Trophoblast cell (in vitro differentiated cells and primary cell): ENCODE measurements around the gene HGF.

Source experiments
- DNase-seq, 2 donors: peaks; one replicate each; pipeline ENCODE4 v3.0.0-alpha.2; 2016
- H2AFZ ChIP-seq: 2 replicates; pipeline ENCODE4 v1.6.1; 2013; ENCODE audit warnings: low read length, moderate library complexity, mild to moderate bottlenecking; ENCODE audit not compliant: insufficient read depth, poor library complexity
- H2AK5ac ChIP-seq: 2 replicates; pipeline ENCODE4 v1.6.1; 2013; ENCODE audit warnings: mild to moderate bottlenecking, low read length
- H2BK120ac ChIP-seq: 2 replicates; pipeline ENCODE4 v1.6.1; 2013; ENCODE audit warnings: low read length, mild to moderate bottlenecking, moderate library complexity; ENCODE audit not compliant: insufficient read depth, poor library complexity
- H2BK12ac ChIP-seq: 2 replicates; pipeline ENCODE4 v1.6.1; 2013; ENCODE audit warnings: mild to moderate bottlenecking, low read length, moderate library complexity
- H2BK5ac ChIP-seq: 2 replicates; pipeline ENCODE4 v1.6.1; 2013; ENCODE audit warnings: low read length, low read depth, moderate library complexity, mild to moderate bottlenecking; ENCODE audit not compliant: poor library complexity
- H3K14ac ChIP-seq: 2 replicates; pipeline ENCODE4 v1.6.1; 2013; ENCODE audit warnings: mild to moderate bottlenecking, low read length
- H3K18ac ChIP-seq: 2 replicates; pipeline ENCODE4 v1.6.1; 2013; ENCODE audit warnings: mild to moderate bottlenecking, low read length
- H3K23ac ChIP-seq: 2 replicates; pipeline ENCODE4 v1.6.1; 2013; ENCODE audit warnings: low read length
- H3K27ac ChIP-seq: 2 replicates; pipeline ENCODE4 v1.5.1; 2013; ENCODE audit warnings: low read depth, mild to moderate bottlenecking, inconsistent platforms, low read length, moderate library complexity
- H3K27me3 ChIP-seq: 2 replicates; pipeline ENCODE4 v1.6.1; 2013; ENCODE audit warnings: inconsistent platforms, mild to moderate bottlenecking, low read length, moderate library complexity; ENCODE audit not compliant: insufficient read depth
- H3K36me3 ChIP-seq, 2 experiments: 1 replicate in 1 of 2; 2 replicates in 1 of 2; pipeline ENCODE4 v1.6.1; 2013; ENCODE audit warnings: low read length in 2 of 2, mild to moderate bottlenecking in 2 of 2, moderate library complexity in 1 of 2; ENCODE audit not compliant: insufficient read depth in 2 of 2, control insufficient read depth in 1 of 2
- H3K4ac ChIP-seq: 2 replicates; pipeline ENCODE4 v1.6.1; 2013; ENCODE audit warnings: low read depth, mild to moderate bottlenecking, low read length, moderate library complexity
- H3K4me1 ChIP-seq, 2 experiments: 1 replicate in 1 of 2; 2 replicates in 1 of 2; pipeline ENCODE4 v1.6.1; 2013; ENCODE audit warnings: low read length in 2 of 2, mild to moderate bottlenecking in 2 of 2, moderate library complexity in 1 of 2; ENCODE audit not compliant: insufficient read depth in 2 of 2, control insufficient read depth in 1 of 2
- H3K4me2 ChIP-seq: 2 replicates; pipeline ENCODE4 v1.6.1; 2013; ENCODE audit warnings: inconsistent platforms, mild to moderate bottlenecking, low read length, moderate library complexity
- H3K4me3 ChIP-seq: 2 replicates; pipeline ENCODE4 v1.5.1; 2013; ENCODE audit warnings: mild to moderate bottlenecking, low read depth, low read length, inconsistent platforms
- H3K79me1 ChIP-seq: one replicate; pipeline ENCODE4 v1.6.1; 2013; ENCODE audit warnings: low read length
- H3K79me2 ChIP-seq: 2 replicates; pipeline ENCODE4 v1.6.1; 2013; ENCODE audit warnings: low read length, mild to moderate bottlenecking; ENCODE audit not compliant: control insufficient read depth, insufficient read depth, poor library complexity
- H3K9ac ChIP-seq: 2 replicates; pipeline ENCODE4 v1.6.1; 2013; ENCODE audit warnings: mild to moderate bottlenecking, low read length
- H3K9me3 ChIP-seq: 2 replicates; pipeline ENCODE4 v1.6.1; 2013; ENCODE audit warnings: low read depth, mild to moderate bottlenecking, control low read depth, inconsistent platforms, low read length; ENCODE audit not compliant: insufficient read depth
- H4K12ac ChIP-seq: 2 replicates; pipeline ENCODE4 v1.6.1; 2013; ENCODE audit warnings: low read depth, mild to moderate bottlenecking, low read length, moderate library complexity
- H4K8ac ChIP-seq: 2 replicates; pipeline ENCODE4 v1.6.1; 2013; ENCODE audit warnings: low read depth, mild to moderate bottlenecking, low read length, moderate library complexity
- H4K91ac ChIP-seq: one replicate; pipeline ENCODE4 v1.6.1; 2013; ENCODE audit warnings: low read depth, mild to moderate bottlenecking, low read length, moderate library complexity
- WGBS: extraction: QIAGEN DNeasy Blood & Tissue Kit; methylation state at CpG from one replicate; pipeline ENCODE4 v1.1.7; 2013; ENCODE audit warnings: missing lambda C conversion rate; ENCODE audit not compliant: insufficient read length, insufficient coverage; ENCODE audit errors: extremely low coverage; 5-methylcytosine and 5-hydroxymethylcytosine counted together

Gene HGF

DNA sequence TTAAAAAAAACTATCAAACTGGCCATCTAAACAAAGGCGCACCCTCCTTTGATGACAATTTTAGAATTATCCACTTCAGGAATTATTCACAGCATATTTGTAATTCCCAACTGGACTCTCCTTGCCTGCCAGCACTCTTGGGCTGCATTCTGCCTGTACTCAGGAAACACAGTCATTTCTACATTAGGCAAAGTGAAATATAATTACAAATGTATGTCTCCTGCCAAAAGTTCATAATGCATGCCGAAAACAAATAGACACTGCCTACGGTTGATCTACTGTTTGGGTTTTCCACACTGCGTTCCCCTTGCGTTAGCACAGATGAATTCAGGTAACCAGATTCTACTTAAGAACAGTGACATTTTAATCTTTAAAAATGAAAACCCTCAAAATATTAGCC lies 1.9 kb downstream of the HGF start:
- no CpG with 5 or more reads among the region's 5 CpGs for WGBS
- Histone ChIP-seq H3K14ac (no peak overlapping the region), H4K8ac (no peak overlapping the region), H3K79me2 (no peaks in the 10 kb centered on the region), H2BK5ac (no peak overlapping the region), H3K27me3 (no peaks in the 10 kb centered on the region), H2AK5ac (no peak overlapping the region), H3K27ac (no peak overlapping the region), H3K36me3 (no peaks in the 10 kb centered on the region), H4K12ac (no peak overlapping the region), H3K4me2 (no peak overlapping the region), H3K23ac (no peak overlapping the region), H2BK120ac (no peak overlapping the region), H3K4me1 (no peaks in the 10 kb centered on the region), H3K4ac (no peak overlapping the region), H3K4me3 (no peak overlapping the region), H3K9ac (no peak overlapping the region), H3K9me3 (no peaks in the 10 kb centered on the region), H4K91ac (no peak overlapping the region), H3K18ac (no peak overlapping the region), H3K79me1 (no peaks in the 10 kb centered on the region), H2BK12ac (no peak overlapping the region), H2AFZ (no peak overlapping the region)
- no peak for DNase-seq

DNA sequence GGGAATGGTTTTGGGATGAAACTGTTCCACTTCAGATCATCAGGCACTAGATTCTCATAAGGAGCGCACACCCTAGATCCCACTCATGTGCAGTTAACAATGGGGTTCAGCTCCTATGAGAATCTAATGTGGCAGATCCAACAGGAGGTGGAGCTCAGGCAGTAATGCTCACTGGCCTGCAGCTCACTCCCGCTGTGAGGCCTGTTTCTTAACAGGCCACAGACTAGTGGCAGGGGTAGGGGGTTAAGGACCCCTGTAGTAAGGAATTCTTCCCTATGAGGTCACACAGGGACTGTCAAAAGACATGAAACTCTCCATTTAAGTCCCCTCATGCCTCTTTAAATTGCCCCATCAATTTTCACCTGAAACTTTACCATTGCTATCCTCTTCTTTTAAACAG lies 8.0 kb downstream of the HGF start:
- H2BK12ac ChIP-seq, result no peak overlapping the region
- no peak overlapping the region for H3K4ac ChIP-seq
- H4K8ac ChIP-seq, result no peak overlapping the region
- no peak overlapping the region for H3K18ac ChIP-seq
- no peak overlapping the region for H3K23ac ChIP-seq
- no peak overlapping the region for H3K4me2 ChIP-seq
- no peaks in the 10 kb centered on the region for H3K27me3 ChIP-seq
- H3K79me2 ChIP-seq, result no peaks in the 10 kb centered on the region
- H3K4me3 ChIP-seq, result no peak overlapping the region
- no peak overlapping the region for H2BK5ac ChIP-seq
- no peak overlapping the region for H3K9ac ChIP-seq
- no peaks in the 10 kb centered on the region for H3K4me1 ChIP-seq
- H2AK5ac ChIP-seq, result no peak overlapping the region
- no peak overlapping the region for H2BK120ac ChIP-seq
- no peak overlapping the region for H2AFZ ChIP-seq
- no peaks in the 10 kb centered on the region for H3K36me3 ChIP-seq
- H3K79me1 ChIP-seq, result no peaks in the 10 kb centered on the region
- no CpG with 5 or more reads among the region's 2 CpGs for WGBS
- no peaks in the 10 kb centered on the region for H3K9me3 ChIP-seq
- no peak for DNase-seq
- no peak overlapping the region for H3K27ac ChIP-seq
- H4K12ac ChIP-seq, result no peak overlapping the region
- no peak overlapping the region for H3K14ac ChIP-seq
- no peak overlapping the region for H4K91ac ChIP-seq

DNA sequence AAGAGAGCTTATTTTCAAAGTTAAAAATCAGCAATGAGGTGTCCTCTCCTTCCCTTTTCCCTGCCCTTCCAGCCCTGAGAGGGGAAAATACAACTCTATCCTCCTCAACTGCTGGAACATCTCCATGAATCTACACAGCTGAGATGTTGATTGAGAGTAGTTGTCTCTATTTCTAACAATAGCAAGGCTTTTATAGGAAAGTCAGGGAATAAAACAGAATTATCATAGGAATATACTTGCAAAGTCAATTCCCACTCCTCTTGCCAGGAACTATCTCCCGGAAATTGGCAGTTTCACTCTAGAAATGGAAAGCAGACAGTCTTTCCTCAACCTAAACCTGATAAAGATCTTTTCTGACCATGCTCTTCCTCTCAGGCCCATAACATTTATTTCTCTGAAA lies 8.8 kb downstream of the HGF start:
- Histone ChIP-seq H4K91ac (no peak overlapping the region), H3K9ac (no peak overlapping the region), H2AK5ac (no peak overlapping the region), H4K12ac (no peak overlapping the region), H2BK5ac (no peak overlapping the region), H3K27me3 (no peaks in the 10 kb centered on the region), H3K4me1 (no peaks in the 10 kb centered on the region), H4K8ac (no peak overlapping the region), H3K23ac (no peak overlapping the region), H3K36me3 (no peaks in the 10 kb centered on the region), H3K79me1 (no peaks in the 10 kb centered on the region), H3K14ac (no peak overlapping the region), H3K18ac (no peak overlapping the region), H3K4me2 (no peak overlapping the region), H2AFZ (no peak overlapping the region), H3K4ac (no peak overlapping the region), H3K79me2 (no peaks in the 10 kb centered on the region), H3K4me3 (no peak overlapping the region), H3K27ac (no peak overlapping the region), H3K9me3 (no peaks in the 10 kb centered on the region), H2BK12ac (no peak overlapping the region), H2BK120ac (no peak overlapping the region)
- WGBS, result no CpG with 5 or more reads among the region's 1 CpG
- no peak for DNase-seq

DNA sequence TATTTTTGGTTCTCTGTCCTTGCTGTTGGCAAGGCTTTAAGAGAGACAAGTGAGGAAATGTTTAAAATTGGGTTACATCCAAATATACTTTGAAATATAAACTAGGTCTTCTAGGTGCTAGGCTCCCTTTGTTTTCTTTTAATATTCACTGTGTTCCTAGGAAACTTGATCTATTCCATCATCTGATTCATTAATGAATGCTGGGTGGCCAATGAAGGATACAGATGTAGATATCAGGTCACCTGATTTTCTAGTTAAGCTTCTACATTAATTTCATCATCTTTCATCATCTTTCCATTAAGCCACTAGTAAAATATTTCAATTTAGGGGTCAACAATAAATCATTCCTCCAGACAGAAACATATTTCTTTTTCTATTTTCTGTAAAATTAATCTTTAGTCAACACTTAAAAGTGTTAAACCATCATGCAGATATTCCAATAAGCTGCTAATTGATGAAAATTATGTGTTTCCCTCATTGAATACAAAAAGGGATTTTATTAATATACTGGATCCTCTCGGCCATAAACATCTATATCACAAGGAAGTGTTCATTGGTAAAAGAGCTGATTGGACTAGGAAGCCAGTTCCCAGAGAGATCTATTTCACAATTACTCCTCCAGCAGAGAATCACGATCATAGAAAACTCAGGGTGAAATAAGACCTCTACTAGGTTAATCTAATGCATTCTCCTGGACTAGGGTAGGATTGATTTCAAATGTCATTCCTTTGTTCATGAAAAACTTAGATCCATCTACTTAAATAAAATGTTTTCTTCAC lies 14.7 kb downstream of the HGF start:
- Histone ChIP-seq H4K12ac (no peak overlapping the region), H2BK5ac (no peak overlapping the region), H3K18ac (no peak overlapping the region), H3K27me3 (no peaks in the 10 kb centered on the region), H3K9me3 (no peaks in the 10 kb centered on the region), H3K4ac (no peak overlapping the region), H2AK5ac (no peak overlapping the region), H3K4me1 (no peaks in the 10 kb centered on the region), H2BK12ac (no peak overlapping the region), H3K9ac (no peak overlapping the region), H3K79me2 (no peaks in the 10 kb centered on the region), H3K23ac (no peak overlapping the region), H3K4me2 (no peak overlapping the region), H3K27ac (no peak overlapping the region), H3K79me1 (no peaks in the 10 kb centered on the region), H4K8ac (no peak overlapping the region), H2BK120ac (no peak overlapping the region), H4K91ac (no peak overlapping the region), H3K14ac (no peak overlapping the region), H3K36me3 (no peaks in the 10 kb centered on the region), H3K4me3 (no peak overlapping the region), H2AFZ (no peak overlapping the region)
- WGBS, result no CpG with 5 or more reads among the region's 2 CpGs
- no peak for DNase-seq
